HG03378 (cell line): ENCODE data around the gene TFF3.

Experiments used
- ATAC-seq: cut with Tn5 transposase; IDR thresholded peaks from one replicate; pipeline ENCODE4 v1.9.1; 2021; ENCODE audit warnings: mild to moderate bottlenecking, moderate library complexity; ENCODE audit not compliant: unreplicated experiment

The TFF3 gene

GRCh38 chr21:42291751-42292562, 23.3 kb downstream of the TFF3 start:
- no peak for ATAC-seq

- ATAC-seq = no peak
Observed at GRCh38 chr21:42291003-42291750, 24.0 kb downstream of the TFF3 start.

DNA sequence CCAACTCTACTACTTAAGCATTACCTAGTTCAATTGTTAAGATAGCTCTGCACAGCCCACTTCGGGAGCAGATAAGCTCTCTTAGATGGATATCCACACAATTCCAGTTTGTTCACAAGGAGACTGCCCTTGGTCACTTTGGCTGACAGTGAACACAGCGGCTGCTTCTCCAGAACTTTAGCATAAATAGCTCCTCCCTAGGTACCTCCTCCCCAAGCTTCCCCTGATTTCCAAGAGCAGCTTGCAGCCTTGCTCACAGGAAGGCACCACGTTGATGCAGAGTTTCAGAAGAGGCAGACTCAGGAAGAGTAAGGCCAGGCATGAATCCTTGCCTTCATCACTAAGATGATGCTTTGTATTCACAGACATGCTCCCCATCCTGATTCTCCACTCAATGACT, 24.7 kb downstream of the TFF3 start:
- no peak for ATAC-seq

GRCh38 chr21:42289926-42290325, 25.3 kb downstream of the TFF3 start:
- ATAC-seq = no peak

DNA sequence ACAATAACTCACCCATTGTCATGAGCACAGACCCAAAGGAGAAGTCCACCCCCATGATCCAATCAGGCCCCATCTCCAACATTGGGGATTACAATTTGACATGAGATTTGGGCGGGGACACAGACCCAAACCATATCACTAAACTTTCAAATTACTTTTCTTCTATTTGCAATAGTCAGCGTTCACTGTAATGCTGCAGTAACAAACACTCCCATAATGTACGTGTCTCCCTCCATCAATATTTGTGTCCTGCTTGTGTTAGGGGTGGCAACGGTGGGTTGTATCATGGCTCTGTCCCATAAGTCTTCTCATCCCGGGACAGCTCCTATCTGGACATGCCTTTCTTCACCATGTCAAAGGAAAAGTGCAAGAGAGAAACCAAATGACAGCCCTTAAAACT, 26.2 kb downstream of the TFF3 start:
- ATAC-seq = no peak

GRCh38 chr21:42287193-42288083, 27.8 kb downstream of the TFF3 start:
- ATAC-seq = no peak

GRCh38 chr21:42286416-42286815, 28.8 kb downstream of the TFF3 start:
- no peak for ATAC-seq

DNA sequence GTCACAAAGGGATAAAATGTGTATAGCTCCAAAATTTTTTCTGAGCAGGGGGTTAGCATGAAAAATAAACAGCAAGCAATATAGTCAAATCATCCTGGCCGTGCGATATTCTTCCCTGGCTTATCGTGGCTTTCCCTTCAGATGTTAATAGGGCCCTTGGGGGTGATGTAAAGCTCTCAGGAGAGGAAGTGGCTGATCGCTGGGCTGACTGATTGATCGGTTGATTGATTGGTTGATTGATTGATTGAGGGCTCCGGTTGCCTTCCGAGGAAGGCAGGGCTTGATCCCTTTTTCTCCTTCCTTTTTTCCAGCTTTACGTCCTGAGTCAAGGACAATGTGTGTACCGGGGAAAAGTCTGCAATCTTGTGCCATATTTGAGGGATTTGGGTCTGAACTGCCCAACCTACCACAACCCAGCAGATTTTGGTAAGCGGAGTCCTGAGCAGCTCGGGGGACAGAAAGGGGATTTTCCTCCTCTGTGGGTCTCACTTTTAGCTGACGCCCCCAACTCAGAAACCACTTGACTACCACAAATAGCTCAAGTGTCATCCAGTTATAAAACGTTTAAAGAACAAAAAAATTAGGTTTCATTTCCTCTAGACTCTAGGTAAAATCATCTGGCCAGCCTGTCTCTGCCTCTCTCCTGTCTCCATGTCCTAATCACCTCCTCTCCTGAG, 29.5 kb downstream of the TFF3 start:
- no peak for ATAC-seq

GRCh38 chr21:42282715-42283114, 32.5 kb downstream of the TFF3 start:
- no peak for ATAC-seq

DNA sequence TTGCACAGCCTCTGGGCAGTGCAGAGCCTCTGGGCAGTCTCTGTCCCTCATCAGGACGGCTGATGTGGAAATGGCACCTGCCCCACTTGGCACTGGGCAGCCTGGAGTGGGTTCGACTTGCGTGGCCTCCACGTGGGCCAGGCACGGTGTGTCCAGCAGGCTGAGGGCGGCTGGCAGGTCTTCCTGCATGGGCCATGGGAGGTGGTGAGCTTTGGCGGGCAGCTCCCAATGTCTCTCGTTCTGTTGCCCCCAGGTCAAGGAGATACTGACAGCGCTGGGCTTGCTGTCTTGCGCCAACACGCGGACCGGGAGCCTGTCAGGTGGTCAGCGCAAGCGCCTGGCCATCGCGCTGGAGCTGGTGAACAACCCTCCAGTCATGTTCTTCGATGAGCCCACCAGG, 33.2 kb downstream of the TFF3 start:
- ATAC-seq = no peak

GRCh38 chr21:42281181-42281680, 34.0 kb downstream of the TFF3 start:
- ATAC-seq = no peak

- no peak for ATAC-seq
Observed at GRCh38 chr21:42280356-42281180, 34.6 kb downstream of the TFF3 start.

DNA sequence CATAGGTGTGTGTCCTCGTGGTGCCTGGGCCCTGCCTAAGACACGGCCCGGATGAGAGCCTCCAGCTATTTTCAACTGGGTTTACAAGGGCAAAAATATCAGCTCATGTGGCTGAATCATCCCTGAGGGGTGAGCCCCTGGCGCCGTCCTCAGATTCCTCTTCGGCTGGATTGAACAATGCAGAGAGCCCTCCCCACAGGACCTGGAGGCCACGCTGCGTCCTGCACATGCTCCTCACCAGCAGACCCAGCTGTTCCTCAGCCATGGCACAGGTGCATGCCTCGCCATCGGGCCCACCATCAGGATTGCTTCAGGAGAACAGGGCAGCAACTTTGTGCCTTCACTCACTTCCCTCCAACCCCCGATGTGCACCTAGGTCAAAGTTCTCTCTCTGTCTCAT, 35.3 kb downstream of the TFF3 start:
- no peak for ATAC-seq

GRCh38 chr21:42279341-42279871, 35.8 kb downstream of the TFF3 start:
- no peak for ATAC-seq

DNA sequence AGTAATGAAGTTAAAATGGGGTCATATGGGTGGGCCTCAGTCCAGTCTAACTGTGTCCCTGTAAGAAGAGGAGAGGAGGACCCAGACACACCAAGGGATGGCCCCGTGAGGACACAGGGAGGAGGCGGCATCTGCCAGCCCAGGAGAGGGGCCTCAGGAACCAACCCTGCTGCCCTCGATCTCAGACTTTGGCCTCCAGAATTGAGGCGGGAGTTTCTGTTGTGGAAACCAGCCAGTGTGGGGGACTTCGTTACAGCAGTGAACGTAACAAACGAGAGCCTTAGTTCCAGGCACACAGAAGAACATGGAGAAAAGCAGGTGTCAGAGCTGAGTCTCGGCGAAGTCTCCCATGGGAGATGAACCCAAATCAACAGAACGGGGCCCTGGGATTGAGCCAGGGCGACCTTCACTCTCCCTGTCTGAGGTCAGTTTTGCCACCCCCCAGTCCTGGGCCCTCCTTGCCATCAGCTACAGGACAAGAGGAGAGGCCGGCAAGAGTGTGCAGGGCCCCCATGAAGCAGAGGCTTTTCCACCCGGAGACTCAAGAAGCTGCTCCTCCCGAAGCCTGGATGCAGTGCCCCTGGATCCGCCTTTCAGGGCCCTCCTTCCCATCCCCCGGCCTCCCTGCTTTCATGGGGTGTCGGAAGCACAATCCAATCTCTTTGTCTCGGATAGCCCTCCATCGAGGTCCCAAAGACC, 36.6 kb downstream of the TFF3 start:
- ATAC-seq = no peak

DNA sequence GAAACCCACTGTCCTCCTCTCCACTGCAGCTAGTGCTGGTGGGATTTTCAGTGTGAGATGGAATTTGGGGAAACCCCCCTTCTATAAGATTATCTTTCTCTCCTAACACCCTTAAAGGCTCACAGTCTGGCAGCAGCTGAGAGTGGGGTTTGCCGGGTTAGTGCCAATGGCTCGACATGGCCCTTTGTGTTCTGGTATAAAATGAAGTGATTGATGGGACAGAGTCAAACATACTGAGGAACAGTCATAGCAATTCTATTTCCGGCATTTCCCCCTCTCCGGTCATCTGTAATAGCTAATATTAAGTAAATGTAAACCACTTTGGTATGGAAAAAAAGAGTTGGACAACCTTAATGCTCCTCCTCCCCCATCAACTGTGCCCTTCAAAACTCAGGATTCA, 37.6 kb downstream of the TFF3 start:
- no peak for ATAC-seq

GRCh38 chr21:42276526-42277154, 38.6 kb downstream of the TFF3 start:
- no peak for ATAC-seq

GRCh38 chr21:42276076-42276475, 39.1 kb downstream of the TFF3 start:
- no peak for ATAC-seq
